Activated naive CD8-positive, alpha-beta T cell treated with anti-CD3 and anti-CD28 coated beads, Interleukin-2, amount 10 ng/mL, durations not matched to agents 7 days and 5 days (primary cell): Measurements from ENCODE around the gene CRTAC1. TPM values are rescaled to one million over a fixed set of nuclear protein-coding genes. Genes with fewer than 3 reads are reported as not detected.

Source experiments
- ATAC-seq: fragments of 150-1000 bp; cut with Tn5 transposase; one replicate; pipeline ENCODE4 v1.10.0; 2021; ENCODE audit warnings: low read depth, moderate library complexity
- POLR2A ChIA-PET: fragments of 350-600 bp; sonication (Branson Sonifier 250); formaldehyde crosslinking; loops from one replicate; lab custom pipeline; 2021; ENCODE audit warnings: antibody characterized with exemption; lab: Charles Lee
- DNase-seq: peaks from one replicate; pipeline ENCODE4 v3.0.0; 2021
- H3K27ac Mint-ChIP-seq: one replicate; pipeline ENCODE4 v1.8.0; 2022; ENCODE audit warnings: mild to moderate bottlenecking, mixed read lengths
- H3K27me3 Mint-ChIP-seq: one replicate; pipeline ENCODE4 v1.8.0; 2022; ENCODE audit warnings: mild to moderate bottlenecking, moderate library complexity, mixed read lengths
- H3K36me3 Mint-ChIP-seq: one replicate; pipeline ENCODE4 v1.8.0; 2021; ENCODE audit warnings: mild to moderate bottlenecking, mixed read lengths
- H3K4me1 Mint-ChIP-seq: one replicate; pipeline ENCODE4 v1.8.0; 2021; ENCODE audit warnings: mixed read lengths
- H3K4me3 Mint-ChIP-seq: one replicate; pipeline ENCODE4 v1.8.0; 2022; ENCODE audit warnings: mild to moderate bottlenecking, moderate library complexity, mixed read lengths
- H3K9me3 Mint-ChIP-seq: one replicate; pipeline ENCODE4 v1.8.0; 2021; ENCODE audit warnings: mixed read lengths
- total RNA-seq, 2 experiments: library from RNA; stranded (reverse); gene quantifications; one replicate each; pipeline ENCODE4 v1.2.3, GENCODE V29; 2021

The CRTAC1 gene
- total RNA-seq, 2 experiments from 2014 or later: not detected

- Mint-ChIP-seq H3K4me1 (peaks cover 2% of the 10 kb centered on the region), H3K27ac (no peak overlapping the region), H3K4me3 (no peak overlapping the region), H3K9me3 (no peaks in the 10 kb centered on the region), H3K36me3 (no peaks in the 10 kb centered on the region), H3K27me3 (peaks cover 10% of the 10 kb centered on the region)
- ATAC-seq (no peak), DNase-seq (no peak)
- POLR2A ChIA-PET: no interaction called here
Observed at GRCh38 chr10:97907211-97907610, 123.2 kb downstream of the CRTAC1 start.

- Mint-ChIP-seq H3K4me1 (peaks cover 2% of the 10 kb centered on the region), H3K9me3 (no peaks in the 10 kb centered on the region), H3K4me3 (no peak overlapping the region), H3K27me3 (peaks cover 10% of the 10 kb centered on the region), H3K36me3 (no peaks in the 10 kb centered on the region), H3K27ac (no peak overlapping the region)
- no peak for DNase-seq
- no peak for ATAC-seq
- POLR2A ChIA-PET: no interaction called here
Observed at GRCh38 chr10:97905276-97905675, 125.1 kb downstream of the CRTAC1 start.

- H3K27me3 Mint-ChIP-seq: peaks cover 10% of the 10 kb centered on the region
- peaks cover 2% of the 10 kb centered on the region for H3K4me1 Mint-ChIP-seq
- H3K4me3 Mint-ChIP-seq: no peak overlapping the region
- no peaks in the 10 kb centered on the region for H3K36me3 Mint-ChIP-seq
- POLR2A ChIA-PET: no interaction called here
- no peaks in the 10 kb centered on the region for H3K9me3 Mint-ChIP-seq
- DNase-seq (no peak), ATAC-seq (no peak)
- no peak overlapping the region for H3K27ac Mint-ChIP-seq
Observed at GRCh38 chr10:97904576-97904975, 125.8 kb downstream of the CRTAC1 start.

- Mint-ChIP-seq H3K4me1 (peaks cover 2% of the 10 kb centered on the region), H3K27me3 (peaks cover 10% of the 10 kb centered on the region), H3K27ac (no peak overlapping the region), H3K4me3 (no peak overlapping the region), H3K9me3 (no peaks in the 10 kb centered on the region), H3K36me3 (no peaks in the 10 kb centered on the region)
- ATAC-seq (no peak), DNase-seq (no peak)
- POLR2A ChIA-PET: no interaction called here
Observed at GRCh38 chr10:97904018-97904381, 126.4 kb downstream of the CRTAC1 start.

GRCh38 chr10:97903128-97904017 lies 127.0 kb downstream of the CRTAC1 start:
- no peak for ATAC-seq
- Mint-ChIP-seq H3K4me1 (peaks cover 2% of the 10 kb centered on the region), H3K36me3 (no peaks in the 10 kb centered on the region), H3K27ac (no peak overlapping the region), H3K27me3 (peaks cover 10% of the 10 kb centered on the region), H3K9me3 (no peaks in the 10 kb centered on the region), H3K4me3 (no peak overlapping the region)
- no peak for DNase-seq
- POLR2A ChIA-PET: no interaction called here

- no peak overlapping the region for H3K4me3 Mint-ChIP-seq
- H3K9me3 Mint-ChIP-seq: no peaks in the 10 kb centered on the region
Observed at GRCh38 chr10:97901381-97901780, 129.0 kb downstream of the CRTAC1 start.

GRCh38 chr10:97898429-97898828 lies 132.0 kb downstream of the CRTAC1 start:
- H3K9me3 Mint-ChIP-seq: no peaks in the 10 kb centered on the region
- no peak overlapping the region for H3K4me3 Mint-ChIP-seq
- no peaks in the 10 kb centered on the region for H3K36me3 Mint-ChIP-seq
- peaks cover 6% of the 10 kb centered on the region for H3K27me3 Mint-ChIP-seq
- no peak for ATAC-seq
- POLR2A ChIA-PET: no interaction called here
- no peak overlapping the region for H3K27ac Mint-ChIP-seq
- DNase-seq: no peak
- no peaks in the 10 kb centered on the region for H3K4me1 Mint-ChIP-seq

More at GRCh38 chr10:97901381-97901780, 129.0 kb downstream of the CRTAC1 start:
- POLR2A ChIA-PET: no interaction called here
- H3K27ac Mint-ChIP-seq: no peak overlapping the region
- ATAC-seq (no peak), DNase-seq (no peak)
- peaks cover 2% of the 10 kb centered on the region for H3K4me1 Mint-ChIP-seq
- no peaks in the 10 kb centered on the region for H3K36me3 Mint-ChIP-seq
- H3K27me3 Mint-ChIP-seq: peaks cover 9% of the 10 kb centered on the region

- Mint-ChIP-seq H3K27ac (no peak overlapping the region), H3K36me3 (no peaks in the 10 kb centered on the region), H3K27me3 (peaks cover 4% of the 10 kb centered on the region), H3K9me3 (no peaks in the 10 kb centered on the region), H3K4me1 (no peaks in the 10 kb centered on the region), H3K4me3 (no peak overlapping the region)
- POLR2A ChIA-PET: no interaction called here
- no peak for ATAC-seq
- no peak for DNase-seq
Observed at GRCh38 chr10:97896756-97897358, 133.6 kb downstream of the CRTAC1 start.

GRCh38 chr10:97895915-97896314 lies 134.5 kb downstream of the CRTAC1 start:
- H3K27me3 Mint-ChIP-seq: peaks cover 4% of the 10 kb centered on the region
- H3K4me1 Mint-ChIP-seq: no peaks in the 10 kb centered on the region
- POLR2A ChIA-PET: no interaction called here
- DNase-seq (no peak), ATAC-seq (no peak)
- no peaks in the 10 kb centered on the region for H3K9me3 Mint-ChIP-seq
- H3K36me3 Mint-ChIP-seq: no peaks in the 10 kb centered on the region
- no peak overlapping the region for H3K4me3 Mint-ChIP-seq
- no peak overlapping the region for H3K27ac Mint-ChIP-seq

- Mint-ChIP-seq H3K27me3 (peaks cover 4% of the 10 kb centered on the region), H3K4me1 (no peaks in the 10 kb centered on the region), H3K4me3 (no peak overlapping the region), H3K27ac (no peak overlapping the region), H3K9me3 (no peaks in the 10 kb centered on the region), H3K36me3 (no peaks in the 10 kb centered on the region)
- no peak for DNase-seq
- no peak for ATAC-seq
- POLR2A ChIA-PET: no interaction called here
Observed at GRCh38 chr10:97895084-97895483, 135.3 kb downstream of the CRTAC1 start.

GRCh38 chr10:97894092-97894491 lies 136.3 kb downstream of the CRTAC1 start:
- H3K27ac Mint-ChIP-seq: no peak overlapping the region
- no peak overlapping the region for H3K4me3 Mint-ChIP-seq
- no peaks in the 10 kb centered on the region for H3K9me3 Mint-ChIP-seq
- POLR2A ChIA-PET: no interaction called here
- H3K4me1 Mint-ChIP-seq: peaks cover 3% of the 10 kb centered on the region
- H3K27me3 Mint-ChIP-seq: peaks cover 4% of the 10 kb centered on the region
- H3K36me3 Mint-ChIP-seq: no peaks in the 10 kb centered on the region
- ATAC-seq: no peak
- no peak for DNase-seq

- Mint-ChIP-seq H3K4me3 (no peak overlapping the region), H3K36me3 (no peaks in the 10 kb centered on the region), H3K27me3 (peaks cover 4% of the 10 kb centered on the region), H3K9me3 (no peaks in the 10 kb centered on the region), H3K4me1 (peaks cover 4% of the 10 kb centered on the region), H3K27ac (no peak overlapping the region)
- ATAC-seq (no peak), DNase-seq (no peak)
- POLR2A ChIA-PET: no interaction called here
Observed at GRCh38 chr10:97892939-97893338, 137.5 kb downstream of the CRTAC1 start.

- POLR2A ChIA-PET: no interaction called here
- H3K9me3 Mint-ChIP-seq: no peaks in the 10 kb centered on the region
- H3K4me1 Mint-ChIP-seq: peaks cover 4% of the 10 kb centered on the region
- ATAC-seq (no peak), DNase-seq (no peak)
- H3K27ac Mint-ChIP-seq: no peak overlapping the region
- peaks cover 4% of the 10 kb centered on the region for H3K27me3 Mint-ChIP-seq
- no peak overlapping the region for H3K4me3 Mint-ChIP-seq
- H3K36me3 Mint-ChIP-seq: no peaks in the 10 kb centered on the region
Observed at GRCh38 chr10:97892506-97892905, 137.9 kb downstream of the CRTAC1 start.
